ENCODE results near the gene PARD3. TPM values are rescaled to one million over a fixed set of nuclear protein-coding genes. Genes with fewer than 3 reads are reported as not detected.
A peak's percentile ranks its signal among the peaks of the same experiment; 100 is the strongest.

PARD3 gene
- total RNA-seq, 1 donor, result 42.1 TPM

- no peak for TF ChIP-seq CTCF (IDR thresholded peaks at IDR 0.05; ENCODE audit: insufficient read depth, low read length)
- DNase-seq (ENCODE audit: low read depth), result peak; percentile 97
- H3K4me3 ChIP-seq (ENCODE audit: low read depth, low read length), result no peak overlapping the region
Measured at GRCh38 chr10:34584164-34584563, 230.9 kb downstream of the PARD3 start.

- no peak overlapping the region for H3K4me3 ChIP-seq (ENCODE audit: low read depth, low read length)
- peak; percentile 89 for DNase-seq (ENCODE audit: low read depth)
- no peak for TF ChIP-seq CTCF (IDR thresholded peaks at IDR 0.05; ENCODE audit: insufficient read depth, low read length)
Measured at GRCh38 chr10:34581801-34582532, 233.1 kb downstream of the PARD3 start.

GRCh38 chr10:34580643-34581042 is 234.5 kb downstream of the PARD3 start:
- TF ChIP-seq CTCF (IDR thresholded peaks at IDR 0.05; ENCODE audit: insufficient read depth, low read length), result no peak
- no peak overlapping the region for H3K4me3 ChIP-seq (ENCODE audit: low read depth, low read length)
- peak; percentile 76 for DNase-seq (ENCODE audit: low read depth)

GRCh38 chr10:34580214-34580613 is 234.9 kb downstream of the PARD3 start:
- H3K4me3 ChIP-seq (ENCODE audit: low read depth, low read length), result no peak overlapping the region
- no peak for DNase-seq (ENCODE audit: low read depth)

GRCh38 chr10:34578468-34578867 is 236.6 kb downstream of the PARD3 start:
- no peak for DNase-seq (ENCODE audit: low read depth)
- TF ChIP-seq CTCF (IDR thresholded peaks at IDR 0.05; ENCODE audit: insufficient read depth, low read length), result no peak
- no peak overlapping the region for H3K4me3 ChIP-seq (ENCODE audit: low read depth, low read length)

More at GRCh38 chr10:34580214-34580613, 234.9 kb downstream of the PARD3 start:
- no peak for TF ChIP-seq CTCF (IDR thresholded peaks at IDR 0.05; ENCODE audit: insufficient read depth, low read length)

- TF ChIP-seq CTCF (IDR thresholded peaks at IDR 0.05; ENCODE audit: insufficient read depth, low read length), result no peak
- DNase-seq (ENCODE audit: low read depth), result no peak
Measured at GRCh38 chr10:34576797-34577196, 238.3 kb downstream of the PARD3 start.

GRCh38 chr10:34575882-34576281 is 239.2 kb downstream of the PARD3 start:
- no peak for TF ChIP-seq CTCF (IDR thresholded peaks at IDR 0.05; ENCODE audit: insufficient read depth, low read length)
- peak; percentile 34 for DNase-seq (ENCODE audit: low read depth)
- no peak overlapping the region for H3K4me3 ChIP-seq (ENCODE audit: low read depth, low read length)

More at GRCh38 chr10:34576797-34577196, 238.3 kb downstream of the PARD3 start:
- H3K4me3 ChIP-seq (ENCODE audit: low read depth, low read length), result no peak overlapping the region
